GM19025 (cell line): ENCODE results near the gene IL17A.
"Not testable (repeated sequence)": the region's sequence is repeated elsewhere in the genome, so short reads cannot be mapped to it uniquely, and the experiment has no call there.

Experiments
- ATAC-seq: cut with Tn5 transposase; IDR thresholded peaks from one replicate; pipeline ENCODE4 v1.9.1; 2021; ENCODE audit warnings: mild to moderate bottlenecking, low read depth, moderate library complexity; ENCODE audit not compliant: unreplicated experiment

The IL17A gene

DNA sequence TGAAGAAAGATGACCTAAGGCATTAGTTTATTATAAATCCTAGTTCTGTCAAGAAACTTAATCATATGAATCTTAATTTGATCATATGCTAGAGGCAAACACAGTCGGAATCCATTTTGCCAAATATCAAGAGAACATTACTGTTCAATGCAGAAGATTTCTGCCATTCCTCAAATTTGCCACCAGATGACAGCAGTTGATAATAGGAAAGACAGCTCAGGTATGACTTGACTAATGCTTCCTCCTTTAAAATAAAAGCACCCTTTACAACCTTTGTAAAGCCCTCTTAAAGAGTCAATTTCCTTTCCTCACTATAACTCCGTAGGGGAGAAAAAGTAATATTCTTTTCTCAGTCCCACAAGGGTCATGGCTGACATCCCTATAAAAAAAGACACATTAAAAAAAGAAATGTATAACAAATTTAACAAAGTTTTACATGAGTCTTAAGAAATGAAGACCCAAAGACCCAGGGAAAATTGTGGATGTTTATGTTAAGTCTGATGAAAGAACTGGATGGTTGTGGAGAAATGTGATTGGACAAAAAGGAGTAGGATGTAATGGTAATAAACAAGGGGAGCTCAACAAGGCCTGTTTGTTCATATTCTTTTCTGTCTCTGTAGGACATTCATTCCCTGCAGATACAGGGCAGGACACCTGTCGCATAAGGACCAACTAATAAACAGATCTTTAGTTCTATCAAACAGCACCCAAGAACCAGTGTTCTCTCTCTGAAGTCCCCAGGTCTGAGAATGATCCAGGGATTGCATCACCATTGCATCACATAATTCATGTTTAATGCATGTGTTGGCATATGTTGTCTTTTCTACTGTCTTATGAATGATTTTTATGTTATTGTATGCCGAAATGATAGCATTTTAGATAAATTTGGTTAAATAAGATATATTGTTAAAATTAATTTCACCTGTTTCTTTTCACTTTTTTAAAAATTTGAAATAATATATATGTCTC, 23.0 kb upstream of the IL17A start:
- no peak for ATAC-seq

DNA sequence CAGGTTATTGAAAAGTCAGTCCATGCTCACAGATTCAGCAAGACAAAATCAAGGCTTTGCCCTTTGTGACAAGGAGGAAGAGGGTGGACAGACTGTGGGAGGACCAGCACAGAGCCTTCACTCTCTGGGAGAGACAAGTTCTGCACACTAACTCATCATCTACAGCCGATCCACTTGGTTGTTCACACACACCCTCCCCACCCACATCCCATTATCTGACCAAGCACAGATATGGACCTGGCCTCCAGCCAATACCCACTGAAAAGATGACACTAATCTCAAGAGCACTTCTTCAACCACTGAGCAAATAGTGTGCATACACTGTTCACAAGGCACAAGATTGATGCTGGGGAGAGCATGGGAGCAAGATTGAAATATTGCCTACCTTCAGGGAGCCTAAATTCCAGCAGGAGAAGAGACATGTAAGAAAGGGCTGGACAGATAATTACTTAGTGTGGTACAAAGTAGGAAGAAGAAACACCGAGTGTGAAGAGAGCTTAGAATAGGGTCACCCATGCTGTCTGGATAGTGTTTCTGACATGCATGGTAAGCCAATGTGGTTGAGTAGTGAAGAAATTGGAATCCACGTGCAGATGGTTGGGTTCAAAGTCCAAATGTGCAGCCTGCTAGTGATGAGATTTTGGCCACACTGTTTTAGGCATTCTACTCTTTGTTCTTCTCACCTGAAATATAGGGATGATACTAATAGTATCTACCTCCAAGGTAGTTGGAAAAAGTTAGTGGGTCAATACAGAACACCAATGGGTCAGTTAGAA, 21.7 kb upstream of the IL17A start:
- no peak for ATAC-seq

DNA sequence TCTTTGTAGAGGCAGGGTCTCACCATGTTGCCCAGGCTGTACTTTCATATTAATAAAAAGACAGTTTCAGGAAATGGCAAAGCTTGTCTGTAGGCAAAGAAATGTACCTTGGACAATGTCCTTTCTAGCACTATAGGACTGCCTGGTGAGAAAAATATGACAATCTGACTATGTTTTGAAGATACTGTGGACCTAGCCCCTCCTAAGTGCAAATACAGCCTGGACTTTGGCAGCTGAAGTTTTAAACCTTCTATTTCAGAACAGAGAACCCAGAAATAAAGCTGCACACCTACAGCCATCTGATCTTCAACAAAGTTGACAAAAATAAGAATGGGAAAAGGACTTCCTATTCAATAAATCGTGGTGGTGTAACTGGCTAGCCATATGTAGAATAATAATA, 18.9 kb upstream of the IL17A start:
- ATAC-seq, result no peak

GRCh38 chr6:52168351-52168750, 17.8 kb upstream of the IL17A start:
- ATAC-seq, result not testable (repeated sequence)

- no peak for ATAC-seq
Measured at GRCh38 chr6:52174118-52174517, 12.1 kb upstream of the IL17A start.

DNA sequence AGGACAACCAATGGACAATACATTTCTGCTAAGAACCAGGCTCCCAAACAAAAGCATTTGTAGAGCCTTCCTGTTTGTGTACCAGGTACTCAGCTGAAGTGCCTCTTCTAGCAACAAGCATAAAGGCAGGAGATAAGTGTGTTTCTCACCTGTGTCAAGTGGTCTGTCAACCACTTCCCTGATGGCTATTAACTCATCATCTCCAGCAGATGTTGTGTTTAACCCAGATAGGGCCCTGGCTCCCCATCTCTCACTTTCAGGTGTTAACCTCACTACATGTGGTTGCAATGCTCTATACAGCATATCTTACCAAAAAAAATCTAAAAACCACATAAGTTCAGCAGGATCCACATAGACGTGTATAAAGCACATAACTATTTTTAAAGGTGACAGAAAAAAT, 9.6 kb upstream of the IL17A start:
- ATAC-seq, result no peak

DNA sequence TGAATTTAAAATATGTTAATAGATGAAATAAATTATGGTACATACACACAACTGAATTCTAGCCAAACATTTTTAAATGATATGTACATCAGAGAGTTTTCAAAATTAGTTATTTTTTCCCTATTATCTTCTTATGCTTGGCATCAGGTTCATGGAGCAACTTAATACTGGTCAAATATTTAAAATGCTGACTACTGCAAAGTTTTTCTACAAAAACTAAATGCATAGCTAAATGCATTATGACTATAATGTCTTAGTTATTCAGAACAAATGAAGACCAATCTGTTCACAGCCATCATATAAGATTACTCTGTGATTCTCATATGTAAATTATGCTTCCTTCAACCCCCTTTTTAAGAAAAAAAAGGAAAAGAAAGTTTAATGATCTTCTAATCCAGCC, 8.2 kb upstream of the IL17A start:
- ATAC-seq, result no peak

DNA sequence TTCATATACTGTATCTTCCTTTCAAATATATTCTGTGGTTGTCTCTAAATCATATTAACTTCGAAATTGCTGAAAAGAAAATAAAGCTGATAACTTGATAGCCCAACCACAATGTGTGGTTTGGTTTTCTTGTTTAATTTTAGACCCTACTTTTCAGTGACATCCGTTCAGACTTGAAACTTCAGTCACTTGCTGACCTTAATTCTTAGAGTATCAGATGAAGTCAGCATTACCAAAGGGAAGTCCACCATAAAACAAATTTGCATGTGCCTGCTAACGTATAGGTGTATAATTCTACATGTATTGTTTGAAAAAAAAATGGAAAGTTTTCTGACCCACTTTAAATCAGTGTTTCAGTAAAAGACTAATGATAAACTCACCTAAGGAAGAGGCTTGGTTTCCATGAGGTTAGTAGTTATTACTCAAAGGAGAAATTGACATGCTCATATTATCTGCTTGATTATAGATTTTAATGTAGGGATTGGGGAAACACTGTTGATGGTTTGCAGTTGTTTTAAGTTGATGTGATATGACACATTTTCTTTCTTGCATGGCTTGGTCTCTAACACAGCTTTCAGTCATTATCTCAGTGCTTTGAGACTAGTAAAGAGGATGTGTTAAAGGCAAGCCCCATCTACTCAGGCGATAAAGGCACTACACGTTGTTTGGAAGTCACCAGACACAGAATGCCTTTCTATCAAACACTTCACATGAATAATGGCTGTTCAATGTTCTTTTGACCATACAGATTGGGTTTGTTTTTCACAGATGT, 5.2 kb upstream of the IL17A start:
- ATAC-seq, result no peak

DNA sequence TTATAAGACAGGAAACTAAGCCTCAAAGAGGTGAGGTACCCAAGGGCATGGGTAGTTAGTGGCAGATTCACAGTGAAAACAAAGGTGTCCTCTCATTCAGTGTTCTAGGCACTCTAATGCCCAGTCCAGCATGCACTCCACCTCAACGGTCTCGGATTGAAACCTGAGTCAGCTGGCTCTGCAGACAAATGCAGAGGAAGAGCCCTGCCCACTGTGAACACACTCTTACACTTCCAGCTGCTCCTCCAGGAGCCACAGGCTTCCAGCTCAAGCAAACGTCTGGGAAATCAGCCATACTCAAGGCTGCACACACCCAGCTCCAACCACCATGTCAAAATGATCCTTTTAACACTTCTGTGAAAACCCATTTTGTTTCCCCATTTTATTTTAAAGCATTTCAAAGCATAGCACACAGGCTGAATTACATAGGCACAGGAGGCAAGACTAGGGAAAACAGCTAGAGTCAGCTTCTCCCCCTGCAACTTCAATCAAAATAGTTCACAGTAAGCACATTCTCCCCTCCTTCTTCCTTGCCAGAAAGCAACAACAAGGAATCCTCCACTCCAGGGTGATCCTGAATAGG, 3.0 kb upstream of the IL17A start:
- ATAC-seq, result no peak

DNA sequence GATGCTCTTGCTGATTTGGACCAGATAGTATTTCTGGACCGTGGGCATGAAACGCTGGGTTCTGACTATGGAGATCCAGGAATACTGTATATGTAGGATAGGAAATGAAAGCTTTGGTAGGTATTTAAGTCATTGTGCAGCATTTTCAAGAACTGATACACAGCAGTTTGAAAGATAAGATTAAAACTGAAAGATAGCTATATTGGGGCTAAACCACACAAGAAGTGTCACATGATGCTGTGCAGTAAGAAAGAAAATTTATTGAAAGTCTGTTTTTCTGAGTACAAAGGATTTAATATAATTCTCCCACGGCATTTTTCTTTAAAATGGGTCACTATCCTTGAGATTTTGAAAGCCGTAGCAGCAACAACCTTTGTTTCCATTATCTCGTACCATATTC, 305 bp downstream of the IL17A start:
- ATAC-seq, result no peak

- no peak for ATAC-seq
Measured at GRCh38 chr6:52187098-52187497, 923 bp downstream of the IL17A start.

GRCh38 chr6:52189974-52190373, 3.8 kb downstream of the IL17A start:
- no peak for ATAC-seq

DNA sequence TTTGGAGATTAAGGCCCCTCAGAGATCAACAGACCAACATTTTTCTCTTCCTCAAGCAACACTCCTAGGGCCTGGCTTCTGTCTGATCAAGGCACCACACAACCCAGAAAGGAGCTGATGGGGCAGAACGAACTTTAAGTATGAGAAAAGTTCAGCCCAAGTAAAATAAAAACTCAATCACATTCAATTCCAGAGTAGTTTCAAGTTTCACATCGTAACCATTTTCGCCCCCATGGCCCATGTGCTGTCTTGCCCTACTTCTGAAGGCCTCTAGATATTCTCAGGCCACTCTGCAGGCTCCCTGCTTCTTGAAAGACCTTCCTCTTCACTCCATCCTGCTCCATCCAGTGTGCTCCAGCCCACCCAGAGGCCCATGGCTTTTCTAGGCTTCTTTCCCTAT, 4.2 kb downstream of the IL17A start:
- no peak for ATAC-seq

DNA sequence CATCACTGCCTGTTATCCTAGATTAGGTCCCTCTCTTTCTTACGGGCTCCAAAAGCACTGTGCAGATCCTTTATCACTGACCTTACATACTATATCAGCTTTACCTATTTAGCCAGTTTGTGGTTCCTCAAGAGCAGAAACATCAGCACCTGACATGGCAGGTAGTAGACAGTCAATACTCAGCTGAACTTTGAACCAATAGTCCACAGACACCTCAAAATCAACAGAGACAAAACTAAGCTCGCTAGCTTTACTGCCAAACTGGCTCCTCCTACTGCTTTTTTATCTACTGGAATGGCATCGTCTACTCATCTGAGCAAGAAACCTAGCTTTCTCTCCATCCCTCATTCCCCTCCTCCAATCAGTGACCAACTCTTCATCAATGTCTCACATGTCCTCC, 5.6 kb downstream of the IL17A start:
- ATAC-seq, result no peak

DNA sequence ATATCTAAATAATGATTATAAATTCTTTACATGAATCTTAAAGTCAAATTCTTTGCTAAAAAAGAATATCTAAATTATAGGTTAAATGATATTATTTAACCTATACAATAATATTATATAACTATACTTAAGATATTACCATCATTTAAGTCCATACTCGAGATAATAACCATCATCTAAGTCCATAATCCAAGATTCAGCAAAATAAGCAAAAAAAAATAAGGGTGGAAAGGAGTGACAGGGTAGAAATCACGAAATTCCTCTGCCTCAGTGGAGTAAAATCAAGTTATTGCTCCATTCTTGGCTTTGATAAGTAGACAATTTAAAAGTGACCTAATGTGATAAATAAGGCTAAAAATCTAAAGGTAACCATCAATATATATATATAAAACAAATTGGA, 9.7 kb downstream of the IL17A start:
- no peak for ATAC-seq

- not testable (repeated sequence) for ATAC-seq
Measured at GRCh38 chr6:52200088-52200487, 13.9 kb downstream of the IL17A start.

GRCh38 chr6:52201046-52201445, 14.9 kb downstream of the IL17A start:
- ATAC-seq, result no peak

- no peak for ATAC-seq
Measured at GRCh38 chr6:52201493-52201892, 15.3 kb downstream of the IL17A start.

DNA sequence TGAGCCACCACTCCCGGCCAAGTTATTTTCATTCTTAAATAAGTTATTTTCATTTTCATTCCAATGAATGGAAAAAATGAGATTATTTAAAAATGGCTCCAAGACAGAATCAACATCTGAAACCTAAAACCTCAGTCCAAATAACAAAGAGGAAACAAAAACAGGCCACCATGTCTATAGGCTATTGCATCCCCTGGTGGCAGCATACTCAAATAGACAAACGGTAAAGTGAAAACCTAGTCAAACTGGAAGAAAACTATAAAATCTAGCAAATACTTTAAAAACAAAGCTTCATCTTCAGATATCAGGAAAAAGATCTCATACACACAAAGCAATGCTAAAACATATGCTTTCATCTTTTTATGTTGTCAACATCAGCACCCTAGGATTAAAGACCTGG, 20.9 kb downstream of the IL17A start:
- ATAC-seq, result no peak

- no peak for ATAC-seq
Measured at GRCh38 chr6:52208612-52209011, 22.4 kb downstream of the IL17A start.

DNA sequence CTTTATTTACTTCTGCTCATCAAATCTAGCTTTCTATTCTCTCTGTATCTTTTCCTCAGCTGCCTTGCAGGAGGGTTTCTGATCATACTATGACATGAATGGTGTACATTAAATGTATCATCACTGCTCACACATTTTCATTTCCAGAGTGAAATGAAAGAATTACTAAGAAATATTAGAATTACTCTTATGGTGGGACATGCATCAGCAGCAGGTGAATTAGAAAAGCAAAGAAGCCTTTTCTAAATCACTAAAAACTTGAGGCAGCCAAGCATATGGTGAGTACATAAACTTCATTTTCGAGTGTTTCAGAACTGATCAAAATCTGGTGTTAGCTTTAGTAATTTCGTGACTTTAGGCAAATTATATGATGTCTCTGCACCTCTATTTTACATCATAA, 23.6 kb downstream of the IL17A start:
- peak; percentile 21 for ATAC-seq
